CMK (cell line): ENCODE measurements around the gene COX10.
"Not testable (repeated sequence)": the region's sequence is repeated elsewhere in the genome, so short reads cannot be mapped to it uniquely, and the experiment has no call there.

Source experiments
- DNase-seq: peaks from one replicate; pipeline ENCODE4 v3.0.0-alpha.2; 2010; ENCODE audit warnings: low read depth

COX10 gene

DNA sequence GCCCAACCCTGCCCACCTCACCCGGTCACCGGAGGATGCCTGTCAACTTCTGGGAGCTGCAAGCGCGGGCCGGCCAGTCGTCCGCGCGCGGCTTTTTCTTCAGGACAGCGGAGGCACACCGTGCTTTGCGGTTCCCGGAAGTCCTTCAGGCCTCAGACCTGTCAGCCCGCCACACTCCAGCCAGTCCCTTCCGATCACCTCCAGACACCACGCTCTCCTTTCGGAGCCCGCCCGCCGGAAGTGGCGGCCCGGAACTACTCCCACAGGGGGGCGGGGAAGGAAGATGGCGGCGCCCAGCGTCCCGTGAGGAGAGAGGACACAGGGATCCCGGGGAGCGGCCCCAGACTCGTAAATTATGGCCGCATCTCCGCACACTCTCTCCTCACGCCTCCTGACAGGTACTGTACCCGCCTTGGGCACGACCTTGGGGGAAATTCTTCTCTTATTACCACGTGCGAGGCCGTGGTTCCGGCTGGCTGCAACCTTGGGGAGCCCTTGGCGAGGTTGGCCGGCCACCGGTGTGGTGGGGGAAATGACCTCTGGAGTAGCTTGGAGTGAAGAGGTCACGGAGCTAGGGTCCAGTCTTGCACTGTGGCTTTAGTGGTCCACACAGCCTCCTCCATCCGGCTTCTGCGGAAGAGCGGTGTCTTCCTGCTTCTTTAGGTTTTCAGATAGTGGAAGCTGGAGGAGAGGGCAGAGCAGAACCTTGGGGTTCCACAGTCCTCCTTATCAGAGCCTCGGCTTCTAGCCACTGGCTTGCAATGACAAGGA lies at the start of gene COX10:
Gene COX10, plus strand, starts transcription at position 254 of the 771 bp plus-strand sequence. Its CDS starts 102 bp downstream, at position 356.
- peak; percentile 68 for DNase-seq

DNA sequence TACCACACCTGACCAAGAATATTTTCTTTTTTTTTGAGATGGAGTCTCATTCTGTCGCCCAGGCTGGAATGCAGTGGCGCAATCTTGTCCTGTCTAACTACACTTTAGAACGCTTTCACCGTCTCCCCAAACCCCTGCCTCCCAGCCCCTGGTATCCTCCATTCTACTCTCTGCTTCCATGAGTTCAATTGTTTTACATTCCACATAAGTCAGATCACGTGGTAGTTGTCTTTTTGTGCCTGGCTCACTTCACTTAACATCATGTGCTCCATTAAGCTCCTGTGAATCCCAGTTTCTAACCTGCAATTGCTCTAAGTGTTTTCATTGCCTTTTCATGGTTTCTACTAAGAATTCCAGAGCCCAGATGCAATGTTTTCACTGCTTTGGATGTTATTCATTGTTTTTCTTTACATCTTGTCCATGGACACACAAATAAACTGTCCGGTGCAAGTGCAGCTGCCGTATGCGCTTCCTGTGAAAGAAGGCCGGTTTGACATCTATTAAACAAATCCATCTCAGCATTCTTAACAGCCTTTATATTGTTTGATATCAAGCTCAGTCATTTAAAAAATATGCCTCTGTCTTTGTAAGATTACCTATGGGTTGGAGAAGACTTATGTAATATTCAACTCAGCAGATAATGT lies 47.5 kb upstream of the COX10 start:
- DNase-seq = not testable (repeated sequence)

GRCh38 chr17:14029755-14030154 lies 39.5 kb upstream of the COX10 start:
- DNase-seq = not testable (repeated sequence)

- DNase-seq = no peak
These were observed 37.1 kb upstream of the COX10 start for GRCh38 chr17:14032234-14032633.

DNA sequence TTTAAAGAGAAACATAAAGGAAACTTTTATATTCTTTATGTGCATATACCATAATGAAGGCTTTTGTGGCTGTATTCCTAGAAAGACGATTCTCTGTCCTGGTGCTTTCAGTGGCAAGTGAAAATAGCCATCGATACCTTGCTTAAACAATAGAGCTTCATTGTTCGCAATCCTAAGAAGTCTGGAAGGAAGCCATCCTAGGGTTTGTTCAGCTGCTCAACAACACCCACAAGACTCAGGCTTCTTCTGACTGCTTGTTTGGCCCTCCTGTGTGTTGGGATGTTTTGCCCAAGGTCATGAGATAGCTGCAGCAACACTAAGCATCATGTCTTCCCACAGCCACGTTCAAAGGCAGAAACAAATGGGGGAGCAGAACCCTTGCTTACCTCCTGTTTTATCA lies 36.1 kb upstream of the COX10 start:
- no peak for DNase-seq

DNA sequence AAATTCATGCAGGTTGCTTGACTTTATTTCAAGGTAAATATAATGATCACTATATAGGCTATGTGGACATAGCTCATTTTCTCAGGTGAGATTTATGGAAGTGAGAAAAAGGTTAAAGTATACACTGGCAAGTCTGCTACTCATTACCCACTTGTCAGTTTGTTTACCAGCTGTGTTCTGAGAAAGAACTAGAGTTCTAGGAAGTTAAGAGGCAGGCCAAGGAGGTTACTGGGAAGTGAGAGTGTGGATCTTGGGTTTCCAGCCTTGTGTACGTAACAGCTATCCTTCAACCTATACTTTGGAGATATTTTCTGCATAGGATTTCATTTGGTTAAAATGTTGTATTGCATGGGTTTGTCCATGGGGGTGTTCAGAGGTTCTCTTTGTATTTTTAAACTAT lies 31.9 kb upstream of the COX10 start:
- DNase-seq = no peak

- no peak for DNase-seq
These were observed 31.1 kb upstream of the COX10 start for GRCh38 chr17:14038206-14038605.

DNA sequence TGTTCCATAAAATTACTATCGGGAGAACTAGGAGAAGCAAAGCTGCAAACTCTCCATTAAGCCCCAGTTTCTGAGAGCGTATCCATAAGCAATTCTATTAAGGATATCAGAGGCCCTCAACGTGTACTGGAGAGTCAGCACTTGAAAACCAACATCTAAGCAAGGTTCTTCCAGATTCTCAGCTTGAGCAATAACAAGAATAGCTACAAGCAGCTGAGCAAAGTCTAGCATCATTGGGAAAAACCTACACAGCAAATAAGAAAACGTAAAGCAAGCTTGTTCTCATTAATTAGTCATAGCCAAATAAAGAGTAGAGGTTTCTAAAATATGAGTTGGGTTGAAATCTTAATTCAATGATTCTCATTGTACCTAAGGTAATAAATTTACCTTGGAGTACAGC lies 26.9 kb upstream of the COX10 start:
- DNase-seq = no peak

- DNase-seq = no peak
These were observed 24.6 kb upstream of the COX10 start for GRCh38 chr17:14044702-14045101.

DNA sequence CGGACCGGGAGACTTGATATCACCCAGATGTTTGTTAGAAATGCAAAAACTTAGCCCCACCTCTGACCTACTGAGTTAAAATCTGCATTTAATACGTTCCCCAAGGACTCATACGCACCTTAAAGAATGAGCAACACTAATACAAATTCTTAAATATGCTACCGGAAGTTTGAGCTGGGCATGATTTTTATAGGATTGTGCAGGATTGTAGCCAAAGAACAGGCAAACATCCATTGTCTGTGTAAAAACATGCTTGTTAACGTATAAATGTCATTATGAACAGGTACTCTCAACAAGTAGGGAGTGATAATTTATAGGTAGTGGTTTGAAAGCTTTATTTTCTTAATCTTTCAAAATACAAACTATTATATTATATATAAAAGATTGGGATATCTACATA lies 22.3 kb upstream of the COX10 start:
- no peak for DNase-seq

DNA sequence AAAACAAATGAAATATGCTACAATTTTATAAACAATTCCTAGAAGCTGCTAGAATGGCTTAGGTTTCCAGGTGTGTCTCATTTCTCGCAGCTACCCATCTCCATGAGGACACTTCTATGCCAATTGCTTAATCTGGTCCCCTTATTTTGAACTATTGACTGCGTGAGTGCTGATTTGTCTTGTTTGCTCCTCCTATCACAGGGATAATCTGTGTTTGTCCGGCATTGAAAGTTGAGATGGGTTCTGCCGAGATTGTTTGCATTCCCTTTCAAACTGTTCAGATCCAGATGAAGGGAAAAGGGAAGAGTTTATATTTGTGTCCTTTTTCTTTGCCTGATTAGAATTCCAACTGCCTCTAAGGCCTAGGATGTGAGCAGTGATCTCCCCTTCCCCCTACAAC lies 21.7 kb upstream of the COX10 start:
- no peak for DNase-seq

GRCh38 chr17:14048169-14048568 lies 21.1 kb upstream of the COX10 start:
- DNase-seq = no peak

GRCh38 chr17:14050616-14051015 lies 18.7 kb upstream of the COX10 start:
- no peak for DNase-seq

- no peak for DNase-seq
These were observed 17.6 kb upstream of the COX10 start for GRCh38 chr17:14051692-14052091.

DNA sequence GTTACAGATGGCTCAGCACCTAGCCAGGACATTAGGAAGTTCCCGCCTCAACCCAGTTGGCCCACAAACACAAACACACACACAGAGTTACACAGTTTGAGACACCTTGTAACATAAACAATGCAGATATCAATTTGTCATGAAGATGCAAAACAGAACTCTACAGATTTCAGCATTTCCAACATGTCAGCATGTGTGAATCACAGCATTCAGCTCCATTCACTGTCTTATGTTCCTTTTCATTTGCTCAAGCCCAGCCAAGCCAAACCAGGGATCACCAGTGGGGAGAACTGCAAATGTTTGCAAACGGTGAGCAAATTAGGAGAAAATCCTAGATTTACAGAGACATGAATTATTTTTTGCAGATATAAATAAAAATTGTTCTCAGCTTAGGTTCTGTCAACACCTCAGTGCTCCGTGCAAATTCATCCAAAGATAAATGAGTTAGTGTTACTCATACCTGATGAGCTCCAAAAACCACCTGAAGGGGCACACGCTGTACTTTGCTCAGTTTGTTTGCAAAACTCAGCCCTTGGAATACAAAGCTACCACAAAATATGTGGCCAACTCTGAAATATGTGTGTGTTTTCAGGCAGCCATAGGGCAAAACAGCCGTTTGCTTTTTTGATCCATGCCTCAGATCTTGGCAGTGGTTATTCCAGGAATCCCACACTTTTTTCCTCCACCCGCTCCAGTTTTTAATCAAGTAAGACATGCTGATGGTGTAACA lies 16.3 kb upstream of the COX10 start:
- DNase-seq = no peak

GRCh38 chr17:14057591-14057990 lies 11.7 kb upstream of the COX10 start:
- DNase-seq = no peak

- no peak for DNase-seq
These were observed 11.3 kb upstream of the COX10 start for GRCh38 chr17:14058051-14058450.

DNA sequence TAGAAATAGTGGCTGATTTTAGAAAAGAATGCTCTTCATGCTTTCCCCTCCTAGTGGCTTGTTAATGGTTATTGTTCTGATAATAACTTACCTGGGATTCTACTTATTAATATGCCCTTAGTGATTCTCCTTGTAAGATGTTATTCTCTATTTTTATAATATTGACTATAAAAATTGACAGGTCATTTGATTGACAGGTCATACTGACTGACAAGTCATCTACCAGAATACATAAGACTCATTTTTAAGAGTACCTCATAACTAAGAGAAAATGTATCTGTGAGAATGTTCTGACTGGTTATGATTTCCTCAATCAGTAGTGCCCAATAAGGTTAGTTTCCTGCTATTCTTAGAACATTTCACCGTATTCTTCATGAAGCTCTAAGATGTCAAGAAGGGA lies 8.6 kb upstream of the COX10 start:
- DNase-seq = no peak

DNA sequence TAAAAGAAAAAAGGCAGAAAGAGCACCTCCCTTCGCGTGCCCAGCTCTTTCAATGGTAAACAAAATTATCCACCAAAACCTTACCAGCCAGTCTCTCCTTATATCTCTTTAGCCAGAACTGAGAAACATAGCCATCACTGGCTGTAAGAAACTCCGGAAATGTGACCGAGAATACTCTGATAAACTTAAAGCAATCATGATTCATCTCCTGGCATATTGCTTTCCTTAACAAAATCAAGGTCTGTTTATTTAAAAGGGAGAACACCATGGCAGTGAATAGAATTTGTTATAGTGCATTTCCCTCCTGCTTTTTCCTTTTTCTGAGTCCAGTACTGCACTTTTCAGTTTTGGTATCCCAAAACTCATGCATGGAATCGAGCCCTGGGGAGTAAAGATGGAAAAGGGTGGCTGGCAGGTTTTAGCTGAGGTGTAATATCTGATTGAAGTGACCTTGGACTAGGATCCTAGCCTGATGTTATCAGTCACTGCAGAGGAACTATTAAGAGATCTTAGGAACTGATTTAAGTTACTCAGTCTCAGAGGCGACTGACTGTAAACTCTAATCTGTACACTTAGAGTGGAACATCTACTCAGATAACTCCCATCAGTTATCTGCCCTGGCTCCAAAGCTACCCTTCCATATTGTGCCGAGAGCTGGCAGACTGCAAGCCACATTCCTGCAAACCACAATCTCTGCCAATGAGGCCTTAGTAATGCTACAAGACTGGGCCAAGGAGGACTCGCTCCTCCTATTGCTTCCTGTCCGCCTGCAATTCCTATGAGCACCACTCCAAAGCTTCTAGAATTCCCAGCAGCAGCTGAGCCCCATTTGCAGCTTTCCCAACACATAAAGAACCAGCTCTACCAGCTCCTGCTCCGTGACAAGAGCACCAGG lies 7.4 kb upstream of the COX10 start:
- no peak for DNase-seq

DNA sequence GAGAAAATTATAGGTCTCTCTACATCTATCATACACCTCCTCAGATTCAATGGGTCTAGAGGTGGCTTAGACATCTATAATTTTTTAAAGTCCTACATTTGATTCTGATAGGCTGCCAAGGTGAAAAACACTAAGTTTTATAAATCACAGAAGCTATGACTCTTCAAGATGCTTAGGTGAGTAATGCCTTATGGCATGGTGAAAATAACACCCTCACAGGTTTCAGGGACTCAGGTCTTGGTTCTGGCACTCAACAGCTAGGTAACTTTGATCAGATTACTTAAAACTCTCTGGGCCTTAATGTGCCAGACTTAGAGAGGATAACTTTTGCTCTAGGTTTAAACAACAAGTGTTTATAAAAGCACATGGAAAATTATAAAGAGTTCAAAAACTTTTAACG lies 2.0 kb upstream of the COX10 start:
- DNase-seq = no peak

DNA sequence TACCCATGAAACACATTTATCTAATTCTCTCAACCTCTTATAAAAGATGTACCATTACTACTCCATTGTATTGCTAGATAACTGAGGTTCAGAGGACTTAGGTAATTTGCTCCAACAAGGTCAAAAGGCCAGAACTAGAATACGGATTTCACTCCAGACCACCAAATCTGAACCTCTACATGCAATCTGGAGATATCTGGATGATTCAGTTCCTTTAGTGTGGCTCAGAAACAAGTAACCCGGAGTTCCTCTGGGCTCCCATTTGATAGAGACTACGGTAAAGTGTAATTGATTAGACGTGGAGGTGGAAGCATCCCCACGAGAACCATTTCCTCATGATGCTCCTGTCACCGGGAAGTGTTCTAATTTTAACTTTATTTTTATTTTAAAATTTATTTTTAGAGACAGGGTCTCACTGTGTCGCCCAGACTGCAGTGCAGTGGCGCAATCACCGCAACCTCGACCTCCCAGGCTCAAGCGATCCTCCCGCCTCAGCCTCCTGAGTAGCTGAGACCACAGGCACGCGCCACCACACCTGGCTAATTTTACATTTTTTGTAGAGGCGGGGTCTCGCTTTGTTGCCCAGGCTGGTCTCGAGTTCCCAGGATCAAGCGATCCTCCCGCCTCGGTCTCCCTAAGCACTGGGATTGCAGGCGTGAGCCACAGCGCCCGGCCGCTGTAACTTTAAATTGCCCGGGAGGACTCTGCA lies 608 bp upstream of the COX10 start:
- no peak for DNase-seq
